ENCODE measurements around the gene C12orf56. TPM values are rescaled to one million over a fixed set of nuclear protein-coding genes. Genes with fewer than 3 reads are reported as not detected.

The C12orf56 gene
- total RNA-seq, 1 experiment from 2014 or later: not detected

GRCh38 chr12:64270411-64270810 lies 120.1 kb downstream of the C12orf56 start:
- no peak overlapping the region for H3K27ac ChIP-seq (ENCODE audit: low read depth, low read length)
- ATAC-seq (no peak), DNase-seq (ENCODE audit: low read depth, low spot score) (no peak)
- H3K9me2 ChIP-seq (ENCODE audit: insufficient read depth): no peaks in the 10 kb centered on the region
- H3K9me3 ChIP-seq (ENCODE audit: control insufficient read depth in 1 of 2, insufficient read depth in 1 of 2, low read depth in 1 of 2, low read length in 2 of 2): no peaks in the 10 kb centered on the region
- H3K79me2 ChIP-seq (ENCODE audit: insufficient read depth, low read length): no peaks in the 10 kb centered on the region
- no peak overlapping the region for H3K4me2 ChIP-seq (ENCODE audit: low read length)
- no peaks in the 10 kb centered on the region for H3K27me3 ChIP-seq (ENCODE audit: insufficient read depth, low read length)
- H3K4me3 ChIP-seq (replicated peaks in 1 of 2; ENCODE audit: low read depth in 1 of 2, low read length in 2 of 2): no peak overlapping the region
- intact Hi-C loops (cut with micrococcal nuclease): no loop called here
- H4K20me1 ChIP-seq (ENCODE audit: insufficient read depth): no peaks in the 10 kb centered on the region
- no peak overlapping the region for H2AFZ ChIP-seq (ENCODE audit: low read depth, low read length, poor library complexity, severe bottlenecking)
- BruUV-seq (replicated peaks): no TSS peak
- H3K36me3 ChIP-seq (ENCODE audit: control insufficient read depth in 1 of 2, insufficient read depth in 2 of 2, low read length in 2 of 2): no peaks in the 10 kb centered on the region
- ChIA-PET CTCF (no interaction called here), POLR2A (no interaction called here), RAD21 (ENCODE audit: low non-redundant PET in 1 of 2, low total read pairs in 2 of 2, uncharacterized antibody in 2 of 2, unreplicated experiment in 2 of 2) (no interaction called here)
- TF ChIP-seq POLR2AphosphoS5 (IDR thresholded peaks at IDR 0.05; ENCODE audit: low read depth, low read length): no peak
- TF ChIP-seq, protein P1, sequence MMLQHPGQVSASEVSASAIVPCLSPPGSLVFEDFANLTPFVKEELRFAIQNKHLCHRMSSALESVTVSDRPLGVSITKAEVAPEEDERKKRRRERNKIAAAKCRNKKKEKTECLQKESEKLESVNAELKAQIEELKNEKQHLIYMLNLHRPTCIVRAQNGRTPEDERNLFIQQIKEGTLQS (IDR thresholded peaks at IDR 0.05): no peak
- TF ChIP-seq POLR2A (IDR thresholded peaks at IDR 0.05; ENCODE audit: borderline replicate concordance, extremely low read depth, insufficient read depth, insufficient read length): no peak
- no peak for TF ChIP-seq CEBPB (IDR thresholded peaks at IDR 0.05; ENCODE audit: low read depth)
- TF ChIP-seq ZNF274 (IDR thresholded peaks at IDR 0.05; ENCODE audit: low read depth, low read length): no peak
- TF ChIP-seq, protein P2, sequence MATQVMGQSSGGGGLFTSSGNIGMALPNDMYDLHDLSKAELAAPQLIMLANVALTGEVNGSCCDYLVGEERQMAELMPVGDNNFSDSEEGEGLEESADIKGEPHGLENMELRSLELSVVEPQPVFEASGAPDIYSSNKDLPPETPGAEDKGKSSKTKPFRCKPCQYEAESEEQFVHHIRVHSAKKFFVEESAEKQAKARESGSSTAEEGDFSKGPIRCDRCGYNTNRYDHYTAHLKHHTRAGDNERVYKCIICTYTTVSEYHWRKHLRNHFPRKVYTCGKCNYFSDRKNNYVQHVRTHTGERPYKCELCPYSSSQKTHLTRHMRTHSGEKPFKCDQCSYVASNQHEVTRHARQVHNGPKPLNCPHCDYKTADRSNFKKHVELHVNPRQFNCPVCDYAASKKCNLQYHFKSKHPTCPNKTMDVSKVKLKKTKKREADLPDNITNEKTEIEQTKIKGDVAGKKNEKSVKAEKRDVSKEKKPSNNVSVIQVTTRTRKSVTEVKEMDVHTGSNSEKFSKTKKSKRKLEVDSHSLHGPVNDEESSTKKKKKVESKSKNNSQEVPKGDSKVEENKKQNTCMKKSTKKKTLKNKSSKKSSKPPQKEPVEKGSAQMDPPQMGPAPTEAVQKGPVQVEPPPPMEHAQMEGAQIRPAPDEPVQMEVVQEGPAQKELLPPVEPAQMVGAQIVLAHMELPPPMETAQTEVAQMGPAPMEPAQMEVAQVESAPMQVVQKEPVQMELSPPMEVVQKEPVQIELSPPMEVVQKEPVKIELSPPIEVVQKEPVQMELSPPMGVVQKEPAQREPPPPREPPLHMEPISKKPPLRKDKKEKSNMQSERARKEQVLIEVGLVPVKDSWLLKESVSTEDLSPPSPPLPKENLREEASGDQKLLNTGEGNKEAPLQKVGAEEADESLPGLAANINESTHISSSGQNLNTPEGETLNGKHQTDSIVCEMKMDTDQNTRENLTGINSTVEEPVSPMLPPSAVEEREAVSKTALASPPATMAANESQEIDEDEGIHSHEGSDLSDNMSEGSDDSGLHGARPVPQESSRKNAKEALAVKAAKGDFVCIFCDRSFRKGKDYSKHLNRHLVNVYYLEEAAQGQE (IDR thresholded peaks at IDR 0.05; ENCODE audit: low read depth): no peak
- TF ChIP-seq, protein P3, sequence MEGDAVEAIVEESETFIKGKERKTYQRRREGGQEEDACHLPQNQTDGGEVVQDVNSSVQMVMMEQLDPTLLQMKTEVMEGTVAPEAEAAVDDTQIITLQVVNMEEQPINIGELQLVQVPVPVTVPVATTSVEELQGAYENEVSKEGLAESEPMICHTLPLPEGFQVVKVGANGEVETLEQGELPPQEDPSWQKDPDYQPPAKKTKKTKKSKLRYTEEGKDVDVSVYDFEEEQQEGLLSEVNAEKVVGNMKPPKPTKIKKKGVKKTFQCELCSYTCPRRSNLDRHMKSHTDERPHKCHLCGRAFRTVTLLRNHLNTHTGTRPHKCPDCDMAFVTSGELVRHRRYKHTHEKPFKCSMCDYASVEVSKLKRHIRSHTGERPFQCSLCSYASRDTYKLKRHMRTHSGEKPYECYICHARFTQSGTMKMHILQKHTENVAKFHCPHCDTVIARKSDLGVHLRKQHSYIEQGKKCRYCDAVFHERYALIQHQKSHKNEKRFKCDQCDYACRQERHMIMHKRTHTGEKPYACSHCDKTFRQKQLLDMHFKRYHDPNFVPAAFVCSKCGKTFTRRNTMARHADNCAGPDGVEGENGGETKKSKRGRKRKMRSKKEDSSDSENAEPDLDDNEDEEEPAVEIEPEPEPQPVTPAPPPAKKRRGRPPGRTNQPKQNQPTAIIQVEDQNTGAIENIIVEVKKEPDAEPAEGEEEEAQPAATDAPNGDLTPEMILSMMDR (IDR thresholded peaks at IDR 0.05 in 2 of 3, conservative IDR thresholded peaks at IDR 0.05 in 1 of 3; ENCODE audit: borderline replicate concordance in 1 of 3, insufficient read depth in 1 of 3, low read depth in 2 of 3, low read length in 2 of 3): no peak
- no peak for TF ChIP-seq JUND (IDR thresholded peaks at IDR 0.05)
- TF ChIP-seq SIN3A (IDR thresholded peaks at IDR 0.05; ENCODE audit: low read depth): no peak
- no peak for TF ChIP-seq SRF (IDR thresholded peaks at IDR 0.05; ENCODE audit: low read depth)
- no peak for TF ChIP-seq ELF1 (IDR thresholded peaks at IDR 0.05; ENCODE audit: borderline replicate concordance, low read depth)
- peaks cover 0 to 7% of the 10 kb centered on the region in 2 experiments; a peak in 1 of 4 replicates for H3K4me1 ChIP-seq (ENCODE audit: control insufficient read depth in 1 of 2, insufficient read depth in 2 of 2, low read length in 2 of 2)
- no peak overlapping the region for H3K9ac ChIP-seq (ENCODE audit: low read length)
